ENCODE measurements around the gene IMMT. TPM values are rescaled to one million over a fixed set of nuclear protein-coding genes. Genes with fewer than 3 reads are reported as not detected.

IMMT gene
- total RNA-seq, 2 donors from 2014 or later: 104 to 177 TPM

GRCh38 chr2:86176597-86176996, 18.7 kb downstream of the IMMT start:
- no peak for DNase-seq (ENCODE audit: low spot score)

GRCh38 chr2:86175828-86176227, 19.4 kb downstream of the IMMT start:
- H3K4me1 ChIP-seq: peaks cover 0 to 27% of the 10 kb centered on the region in 2 donors
- H3K27ac ChIP-seq: no peak overlapping the region
- no peaks in the 10 kb centered on the region for H3K27me3 ChIP-seq
- H3K9me3 ChIP-seq: no peaks in the 10 kb centered on the region
- no peak for TF ChIP-seq CTCF (IDR thresholded peaks at IDR 0.05)
- no peak overlapping the region for H3K4me3 ChIP-seq
- peaks cover 64% of the 10 kb centered on the region for H3K36me3 ChIP-seq
- no peak for DNase-seq (ENCODE audit: low spot score)

More at GRCh38 chr2:86176597-86176996, 18.7 kb downstream of the IMMT start:
- Histone ChIP-seq H3K4me3 (no peak overlapping the region), H3K27ac (no peak overlapping the region), H3K27me3 (no peaks in the 10 kb centered on the region), H3K36me3 (peaks cover 66% of the 10 kb centered on the region), H3K9me3 (no peaks in the 10 kb centered on the region), H3K4me1 (peaks cover 0 to 27% of the 10 kb centered on the region in 2 donors)
- no peak for TF ChIP-seq CTCF (IDR thresholded peaks at IDR 0.05)

GRCh38 chr2:86174445-86174844, 20.8 kb downstream of the IMMT start:
- TF ChIP-seq CTCF (IDR thresholded peaks at IDR 0.05): no peak
- no peak overlapping the region for H3K27ac ChIP-seq
- H3K36me3 ChIP-seq: peaks cover 60% of the 10 kb centered on the region
- H3K4me1 ChIP-seq: peaks cover 0 to 27% of the 10 kb centered on the region in 2 donors
- H3K27me3 ChIP-seq: no peaks in the 10 kb centered on the region
- no peaks in the 10 kb centered on the region for H3K9me3 ChIP-seq
- DNase-seq (ENCODE audit: low spot score): no peak
- H3K4me3 ChIP-seq: no peak overlapping the region

GRCh38 chr2:86172610-86173009, 22.7 kb downstream of the IMMT start:
- H3K36me3 ChIP-seq: peaks cover 54% of the 10 kb centered on the region
- TF ChIP-seq CTCF (IDR thresholded peaks at IDR 0.05): no peak

GRCh38 chr2:86171295-86171694, 24.0 kb downstream of the IMMT start:
- peaks cover 58% of the 10 kb centered on the region for H3K36me3 ChIP-seq
- no peak for DNase-seq (ENCODE audit: low spot score)
- TF ChIP-seq CTCF (IDR thresholded peaks at IDR 0.05): no peak
- no peaks in the 10 kb centered on the region for H3K9me3 ChIP-seq
- no peak overlapping the region for H3K4me3 ChIP-seq
- no peaks in the 10 kb centered on the region for H3K27me3 ChIP-seq
- H3K4me1 ChIP-seq: peaks cover 0 to 21% of the 10 kb centered on the region in 2 donors
- no peak overlapping the region for H3K27ac ChIP-seq

More at GRCh38 chr2:86172610-86173009, 22.7 kb downstream of the IMMT start:
- DNase-seq (ENCODE audit: low spot score): no peak
- Histone ChIP-seq H3K4me3 (no peak overlapping the region), H3K27me3 (no peaks in the 10 kb centered on the region), H3K27ac (no peak overlapping the region), H3K9me3 (no peaks in the 10 kb centered on the region), H3K4me1 (peaks cover 0 to 27% of the 10 kb centered on the region in 2 donors)

GRCh38 chr2:86170449-86170848, 24.8 kb downstream of the IMMT start:
- Histone ChIP-seq H3K27me3 (no peaks in the 10 kb centered on the region), H3K27ac (no peak overlapping the region), H3K9me3 (no peaks in the 10 kb centered on the region), H3K4me3 (no peak overlapping the region), H3K4me1 (peaks cover 0 to 12% of the 10 kb centered on the region in 2 donors), H3K36me3 (peaks cover 67% of the 10 kb centered on the region)
- no peak for DNase-seq (ENCODE audit: low spot score)
- no peak for TF ChIP-seq CTCF (IDR thresholded peaks at IDR 0.05)

All from right atrium auricular region (tissue), 2 donors.